OCI-LY7 (cell line): ENCODE measurements around the gene SYCP1. TPM values are rescaled to one million over a fixed set of nuclear protein-coding genes. Genes with fewer than 3 reads are reported as not detected.

Experiments
- BruUV-seq: library from RNA; stranded (reverse); fragments of 400-500 nt; replicated peaks from 2 replicates; lab custom pipeline; 2021; lab: Mats Ljungman, UMichigan
- CTCF ChIA-PET: fragments of 300-600 bp; sonication (Branson Sonifier 250); formaldehyde crosslinking; loops from one replicate; lab custom pipeline; 2022; ENCODE audit warnings: antibody characterized with exemption; ENCODE audit not compliant: unreplicated experiment; lab: Charles Lee
- POLR2A ChIA-PET: fragments of 300-600 bp; sonication (Branson Sonifier 250); formaldehyde crosslinking; loops from one replicate; lab custom pipeline; 2022; ENCODE audit warnings: antibody characterized with exemption; lab: Charles Lee
- DNase-seq: peaks from one replicate; pipeline ENCODE4 v3.0.0-alpha.2; 2015; ENCODE audit warnings: low spot score
- H2AFZ ChIP-seq: fragments of 200-600 bp; sonication (generic), shearing (Covaris generic); 2 replicates; pipeline ENCODE4 v1.6.1; 2014; ENCODE audit warnings: mild to moderate bottlenecking, antibody characterized with exemption, low read length, moderate library complexity
- H3K27ac ChIP-seq: fragments of 200-600 bp; sonication (generic); 2 replicates; pipeline ENCODE4 v1.5.1; 2014; ENCODE audit warnings: mixed run types, low read depth, mild to moderate bottlenecking, moderate library complexity, low read length, inconsistent platforms; ENCODE audit not compliant: poor library complexity, severe bottlenecking
- H3K36me3 ChIP-seq: fragments of 200-600 bp; sonication (generic); 2 replicates; pipeline ENCODE4 v1.6.1; 2014; ENCODE audit warnings: mild to moderate bottlenecking, antibody characterized with exemption, low read length, moderate library complexity, mixed read lengths; ENCODE audit not compliant: insufficient read depth
- H3K4me1 ChIP-seq: fragments of 200-600 bp; sonication (generic); 2 replicates; pipeline ENCODE4 v1.5.1; 2014; ENCODE audit warnings: mild to moderate bottlenecking, low read length; ENCODE audit not compliant: insufficient read depth, poor library complexity, severe bottlenecking
- H3K4me2 ChIP-seq: fragments of 200-600 bp; sonication (generic); 2 replicates; pipeline ENCODE4 v1.6.1; 2014; ENCODE audit warnings: mild to moderate bottlenecking, low read length
- H3K4me3 ChIP-seq: fragments of 200-600 bp; sonication (generic); 2 replicates; pipeline ENCODE4 v1.5.1; 2014; ENCODE audit warnings: mild to moderate bottlenecking, low read depth, low read length; ENCODE audit not compliant: poor library complexity, severe bottlenecking
- H3K79me2 ChIP-seq: fragments of 200-600 bp; sonication (generic); 2 replicates; pipeline ENCODE4 v1.6.1; 2016; ENCODE audit warnings: low read depth, mild to moderate bottlenecking, low read length, moderate library complexity, mixed read lengths; ENCODE audit not compliant: insufficient read depth
- H3K9me2 ChIP-seq: fragments of 200-600 bp; sonication (generic); 2 replicates; pipeline ENCODE4 v1.6.1; 2016; ENCODE audit warnings: mild to moderate bottlenecking, low read length, mixed read lengths; ENCODE audit not compliant: insufficient read depth
- H3K9me3 ChIP-seq: fragments of 200-600 bp; sonication (generic); 2 replicates; pipeline ENCODE4 v1.6.1; 2014; ENCODE audit warnings: mild to moderate bottlenecking, mixed run types, low read length, mixed read lengths
- H4K20me1 ChIP-seq: fragments of 200-600 bp; sonication (generic); 2 replicates; pipeline ENCODE4 v1.6.1; 2014; ENCODE audit warnings: mild to moderate bottlenecking, antibody characterized with exemption, low read length, moderate library complexity, mixed read lengths; ENCODE audit not compliant: insufficient read depth
- CTCF ChIP-seq: fragments of 200-600 bp; sonication (generic); conservative IDR thresholded peaks from 2 replicates; pipeline ENCODE4 v1.5.1; 2014; ENCODE audit warnings: mild to moderate bottlenecking, antibody characterized with exemption, low read length, moderate library complexity, mixed read lengths
- EZH2phosphoT487 ChIP-seq: fragments of 200-600 bp; sonication (generic); IDR thresholded peaks from 2 replicates; pipeline ENCODE4 v1.6.1; 2018; ENCODE audit warnings: low read depth, borderline replicate concordance, mild to moderate bottlenecking, mixed run types, antibody characterized with exemption, low read length, moderate library complexity, mixed read lengths
- intact Hi-C: fragments of 100-400 bp; cut with micrococcal nuclease; formaldehyde crosslinking; loops from one replicate; pipeline ENCODE4 v1.10.0; 2022; ENCODE audit not compliant: unreplicated experiment
- total RNA-seq, 2 experiments: library from RNA; depleted of rRNA in 1 of 2; stranded (reverse); fragments of >200 nt in 1 of 2; shearing (Covaris generic) in 1 of 2; gene quantifications; 2 replicates each; pipeline ENCODE4 v1.2.3, GENCODE V29; 2014 to 2022

The SYCP1 gene
- total RNA-seq, 2 experiments from 2014 or later, result not detected

- intact Hi-C loops, result no loop called here
These were observed 23.2 kb upstream of the SYCP1 start for GRCh38 chr1:114831276-114831994.

DNA sequence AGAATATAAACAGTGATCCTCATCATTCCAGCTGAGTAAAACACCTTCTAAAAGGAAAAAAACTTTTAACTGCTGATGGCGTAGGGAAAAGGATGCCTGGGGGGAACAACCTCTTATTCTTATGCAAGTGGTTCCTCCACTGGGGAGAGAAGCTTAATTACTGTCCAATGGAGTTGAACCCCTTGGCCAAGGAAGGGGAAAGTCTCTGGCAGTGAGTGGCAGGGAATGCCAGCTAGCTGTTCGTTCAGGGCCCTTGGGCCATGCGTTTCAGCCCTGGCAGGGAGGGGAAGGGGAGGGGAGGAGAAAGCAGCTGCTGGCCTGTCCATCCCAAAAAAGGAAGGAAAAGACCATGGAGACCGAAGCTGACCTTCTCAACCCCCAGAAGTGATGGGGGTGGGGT is 22.6 kb upstream of the SYCP1 start:
- CTCF ChIA-PET, result no interaction called here
- DNase-seq, result no peak
- Histone ChIP-seq H3K9me3 (no peaks in the 10 kb centered on the region), H3K79me2 (no peaks in the 10 kb centered on the region), H3K4me2 (no peak overlapping the region), H3K27ac (no peak overlapping the region), H3K4me3 (no peak overlapping the region), H2AFZ (no peak overlapping the region), H3K36me3 (no peaks in the 10 kb centered on the region), H3K4me1 (no peaks in the 10 kb centered on the region), H3K9me2 (no peaks in the 10 kb centered on the region), H4K20me1 (no peaks in the 10 kb centered on the region; the same call in 1 of the 2 replicates)
- no TSS peak for BruUV-seq
- POLR2A ChIA-PET, result interaction anchor here (1.1 kb wide), 1 partner anchor 10 kb away, joined by 4 read pairs; no protein-coding TSS in a partner anchor
- no peak for TF ChIP-seq EZH2phosphoT487
- TF ChIP-seq CTCF, result no peak
- intact Hi-C loops, result no loop called here

More at GRCh38 chr1:114831276-114831994, 23.2 kb upstream of the SYCP1 start:
- H3K4me2 ChIP-seq, result no peak overlapping the region
- no peaks in the 10 kb centered on the region for H3K79me2 ChIP-seq
- DNase-seq, result no peak
- ChIA-PET POLR2A (interaction anchor here (1.1 kb wide), 1 partner anchor 11 kb away, joined by 4 read pairs; no protein-coding TSS in a partner anchor), CTCF (no interaction called here)
- no peak overlapping the region for H3K4me3 ChIP-seq
- no TSS peak for BruUV-seq
- H3K4me1 ChIP-seq, result no peaks in the 10 kb centered on the region
- H3K9me3 ChIP-seq, result no peaks in the 10 kb centered on the region
- H3K27ac ChIP-seq, result no peak overlapping the region
- H4K20me1 ChIP-seq, result no peaks in the 10 kb centered on the region; the same call in 1 of the 2 replicates
- no peaks in the 10 kb centered on the region for H3K36me3 ChIP-seq
- no peaks in the 10 kb centered on the region for H3K9me2 ChIP-seq
- TF ChIP-seq CTCF (no peak), EZH2phosphoT487 (no peak)
- H2AFZ ChIP-seq, result no peak overlapping the region

DNA sequence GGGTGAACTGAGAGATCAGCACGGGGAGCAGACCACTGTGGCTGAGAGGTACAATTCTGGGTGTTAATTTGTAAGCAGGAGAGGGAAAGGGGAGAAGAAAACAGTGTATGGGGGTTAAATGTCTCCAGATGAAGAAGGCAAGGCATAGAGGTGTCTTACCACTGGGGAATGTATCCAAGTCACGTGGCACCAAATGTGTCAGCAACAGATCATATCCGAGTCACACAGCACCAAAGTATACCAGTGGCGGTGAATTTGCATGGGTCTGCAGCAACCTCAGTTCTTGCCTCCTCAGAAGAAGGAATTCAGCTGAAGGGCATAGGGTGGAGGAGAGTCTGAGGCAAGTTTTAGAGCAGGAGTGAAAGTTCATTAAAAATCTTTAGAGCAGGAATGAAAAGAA is 21.2 kb upstream of the SYCP1 start:
- intact Hi-C loops, result no loop called here
- no peak overlapping the region for H3K4me2 ChIP-seq

More for the DNA sequence above, 21.2 kb upstream of the SYCP1 start:
- ChIA-PET CTCF (no interaction called here), POLR2A (no interaction called here)
- no peaks in the 10 kb centered on the region for H3K4me1 ChIP-seq
- no peak for DNase-seq
- no peak for TF ChIP-seq CTCF
- TF ChIP-seq EZH2phosphoT487, result no peak
- H4K20me1 ChIP-seq, result no peaks in the 10 kb centered on the region; the same call in 1 of the 2 replicates
- no peaks in the 10 kb centered on the region for H3K79me2 ChIP-seq
- H3K36me3 ChIP-seq, result no peaks in the 10 kb centered on the region
- no peak overlapping the region for H2AFZ ChIP-seq
- H3K4me3 ChIP-seq, result no peak overlapping the region
- no TSS peak for BruUV-seq
- no peaks in the 10 kb centered on the region for H3K9me2 ChIP-seq
- no peak overlapping the region for H3K27ac ChIP-seq
- no peaks in the 10 kb centered on the region for H3K9me3 ChIP-seq
